Neural cell (in vitro differentiated cells): Measurements from ENCODE around the gene CBLB.

Experiments used
- CTCF ChIP-seq: fragments of 450-650 bp; IDR thresholded peaks from 2 replicates; pipeline ENCODE4 v1.5.1; 2014; ENCODE audit warnings: antibody characterized with exemption, mild to moderate bottlenecking, moderate library complexity; ENCODE audit not compliant: poor library complexity, severe bottlenecking
- EZH2 ChIP-seq: fragments of 200-600, 300-800 bp; shearing (Covaris generic), sonication (generic); IDR thresholded peaks from 2 replicates; pipeline ENCODE4 v1.6.1; 2014; ENCODE audit warnings: antibody characterized with exemption, low read length, borderline replicate concordance, mild to moderate bottlenecking; ENCODE audit not compliant: insufficient read depth, poor library complexity, severe bottlenecking
- MXI1 ChIP-seq: fragments of 450-650 bp; conservative IDR thresholded peaks from 2 replicates; pipeline ENCODE4 v1.6.1; 2014; ENCODE audit warnings: antibody characterized with exemption, mild to moderate bottlenecking; ENCODE audit not compliant: poor library complexity, severe bottlenecking
- POLR2AphosphoS5 ChIP-seq: IDR thresholded peaks from 2 replicates; pipeline ENCODE4 v1.6.1; 2012
- RAD21 ChIP-seq: fragments of 450-650 bp; conservative IDR thresholded peaks from 2 replicates; pipeline ENCODE4 v1.6.1; 2014; ENCODE audit warnings: antibody characterized with exemption, mild to moderate bottlenecking, moderate library complexity
- TAF1 ChIP-seq: IDR thresholded peaks from 2 replicates; pipeline ENCODE4 v1.6.1; 2012; ENCODE audit warnings: low read depth
- TF ChIP-seq, protein P1 (sequence below): IDR thresholded peaks from 2 replicates; pipeline ENCODE4 v1.6.1; 2012; ENCODE audit warnings: borderline replicate concordance

DNA sequence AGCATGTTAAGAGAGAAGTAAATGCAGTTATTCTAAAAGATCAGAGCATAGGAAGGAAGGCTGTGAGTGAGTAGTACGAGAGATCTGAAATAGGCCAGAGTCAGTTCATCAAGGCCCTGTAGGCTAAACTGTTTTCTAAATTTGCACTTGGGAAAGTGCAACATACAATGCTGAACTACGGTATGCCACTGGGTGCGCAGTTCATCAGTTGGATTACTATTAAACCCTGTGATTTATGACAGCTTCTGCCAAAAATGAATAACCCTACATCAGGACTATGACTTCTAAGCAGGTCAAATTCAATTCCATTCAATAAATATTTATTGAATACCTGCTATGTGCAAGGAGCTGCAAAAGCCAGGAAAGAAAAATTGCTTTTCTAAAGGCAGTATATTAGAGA, 10.8 kb downstream of the CBLB start:
- TF ChIP-seq MXI1 (no peak), CTCF (no peak), TAF1 (no peak), POLR2AphosphoS5 (no peak), EZH2 (no peak), RAD21 (no peak)
- TF ChIP-seq, protein P1, sequence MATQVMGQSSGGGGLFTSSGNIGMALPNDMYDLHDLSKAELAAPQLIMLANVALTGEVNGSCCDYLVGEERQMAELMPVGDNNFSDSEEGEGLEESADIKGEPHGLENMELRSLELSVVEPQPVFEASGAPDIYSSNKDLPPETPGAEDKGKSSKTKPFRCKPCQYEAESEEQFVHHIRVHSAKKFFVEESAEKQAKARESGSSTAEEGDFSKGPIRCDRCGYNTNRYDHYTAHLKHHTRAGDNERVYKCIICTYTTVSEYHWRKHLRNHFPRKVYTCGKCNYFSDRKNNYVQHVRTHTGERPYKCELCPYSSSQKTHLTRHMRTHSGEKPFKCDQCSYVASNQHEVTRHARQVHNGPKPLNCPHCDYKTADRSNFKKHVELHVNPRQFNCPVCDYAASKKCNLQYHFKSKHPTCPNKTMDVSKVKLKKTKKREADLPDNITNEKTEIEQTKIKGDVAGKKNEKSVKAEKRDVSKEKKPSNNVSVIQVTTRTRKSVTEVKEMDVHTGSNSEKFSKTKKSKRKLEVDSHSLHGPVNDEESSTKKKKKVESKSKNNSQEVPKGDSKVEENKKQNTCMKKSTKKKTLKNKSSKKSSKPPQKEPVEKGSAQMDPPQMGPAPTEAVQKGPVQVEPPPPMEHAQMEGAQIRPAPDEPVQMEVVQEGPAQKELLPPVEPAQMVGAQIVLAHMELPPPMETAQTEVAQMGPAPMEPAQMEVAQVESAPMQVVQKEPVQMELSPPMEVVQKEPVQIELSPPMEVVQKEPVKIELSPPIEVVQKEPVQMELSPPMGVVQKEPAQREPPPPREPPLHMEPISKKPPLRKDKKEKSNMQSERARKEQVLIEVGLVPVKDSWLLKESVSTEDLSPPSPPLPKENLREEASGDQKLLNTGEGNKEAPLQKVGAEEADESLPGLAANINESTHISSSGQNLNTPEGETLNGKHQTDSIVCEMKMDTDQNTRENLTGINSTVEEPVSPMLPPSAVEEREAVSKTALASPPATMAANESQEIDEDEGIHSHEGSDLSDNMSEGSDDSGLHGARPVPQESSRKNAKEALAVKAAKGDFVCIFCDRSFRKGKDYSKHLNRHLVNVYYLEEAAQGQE, result no peak
